Occipital lobe (tissue), 2 donors: ENCODE data around the gene ZP1. TPM values are rescaled to one million over a fixed set of nuclear protein-coding genes. Genes with fewer than 3 reads are reported as not detected.
"Not testable (repeated sequence)": the region's sequence is repeated elsewhere in the genome, so short reads cannot be mapped to it uniquely, and the experiment has no call there.

ENCODE experiments used
- DNase-seq: peaks from one replicate; lab custom pipeline; 2025; lab: John Stamatoyannopoulos, UW
- total RNA-seq: library from RNA; depleted of rRNA; stranded (reverse); fragments of >200 nt; gene quantifications from one replicate; pipeline ENCODE4 v1.2.3, GENCODE V29; 2014

Gene ZP1, protein sequence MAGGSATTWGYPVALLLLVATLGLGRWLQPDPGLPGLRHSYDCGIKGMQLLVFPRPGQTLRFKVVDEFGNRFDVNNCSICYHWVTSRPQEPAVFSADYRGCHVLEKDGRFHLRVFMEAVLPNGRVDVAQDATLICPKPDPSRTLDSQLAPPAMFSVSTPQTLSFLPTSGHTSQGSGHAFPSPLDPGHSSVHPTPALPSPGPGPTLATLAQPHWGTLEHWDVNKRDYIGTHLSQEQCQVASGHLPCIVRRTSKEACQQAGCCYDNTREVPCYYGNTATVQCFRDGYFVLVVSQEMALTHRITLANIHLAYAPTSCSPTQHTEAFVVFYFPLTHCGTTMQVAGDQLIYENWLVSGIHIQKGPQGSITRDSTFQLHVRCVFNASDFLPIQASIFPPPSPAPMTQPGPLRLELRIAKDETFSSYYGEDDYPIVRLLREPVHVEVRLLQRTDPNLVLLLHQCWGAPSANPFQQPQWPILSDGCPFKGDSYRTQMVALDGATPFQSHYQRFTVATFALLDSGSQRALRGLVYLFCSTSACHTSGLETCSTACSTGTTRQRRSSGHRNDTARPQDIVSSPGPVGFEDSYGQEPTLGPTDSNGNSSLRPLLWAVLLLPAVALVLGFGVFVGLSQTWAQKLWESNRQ
- total RNA-seq: not detected

DNA sequence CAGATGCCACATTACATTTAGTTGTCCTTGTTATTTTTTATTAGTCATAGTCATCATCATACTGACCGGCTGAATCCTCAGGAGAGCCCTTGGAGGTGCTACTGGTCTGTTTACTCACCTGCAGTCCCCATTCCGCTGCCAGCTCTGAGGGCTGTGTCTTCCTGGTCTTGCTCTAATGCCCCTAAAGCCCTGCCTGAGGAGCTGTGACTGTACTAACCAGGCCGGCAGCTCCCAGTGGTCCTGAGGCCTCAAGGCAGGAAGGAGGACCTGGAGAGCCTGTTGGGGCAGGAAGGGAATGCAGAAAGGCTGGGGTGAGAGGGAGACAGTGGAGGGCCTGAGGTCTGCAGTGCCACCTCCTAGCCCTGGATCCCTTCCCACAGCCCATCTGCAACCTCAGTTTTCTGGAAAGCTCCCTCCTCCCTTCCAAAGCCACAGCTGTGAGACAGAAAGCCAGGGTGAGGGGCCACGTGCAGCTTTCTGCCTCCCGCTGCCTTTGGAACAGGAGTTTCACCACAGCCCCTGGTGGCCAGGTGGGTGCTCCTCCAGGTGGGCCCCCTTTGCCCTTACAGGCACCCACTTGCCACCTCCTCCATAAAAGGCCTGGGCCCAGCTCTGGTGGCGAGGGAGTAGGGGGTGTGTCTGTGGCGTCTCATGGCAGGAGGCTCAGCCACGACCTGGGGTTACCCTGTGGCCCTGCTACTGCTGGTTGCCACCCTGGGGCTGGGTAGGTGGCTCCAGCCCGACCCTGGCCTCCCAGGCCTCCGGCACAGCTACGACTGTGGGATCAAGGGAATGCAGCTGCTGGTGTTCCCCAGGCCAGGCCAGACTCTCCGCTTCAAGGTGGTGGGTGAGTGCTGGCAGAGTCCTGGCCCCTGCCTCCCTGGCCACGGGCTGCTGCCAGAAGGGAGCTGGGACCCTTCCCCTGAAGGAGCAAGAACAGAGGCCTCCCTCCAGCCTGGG, at the start of gene ZP1:
Gene ZP1, plus strand, starts transcription at position 632 of the 960 bp plus-strand sequence. Its CDS starts 20 bp downstream, at position 652.
- DNase-seq: no peak

GRCh38 chr11:60818057-60818456, 49.3 kb upstream of the ZP1 start:
- DNase-seq: no peak

GRCh38 chr11:60821827-60822599, 45.3 kb upstream of the ZP1 start:
- no peak for DNase-seq

DNA sequence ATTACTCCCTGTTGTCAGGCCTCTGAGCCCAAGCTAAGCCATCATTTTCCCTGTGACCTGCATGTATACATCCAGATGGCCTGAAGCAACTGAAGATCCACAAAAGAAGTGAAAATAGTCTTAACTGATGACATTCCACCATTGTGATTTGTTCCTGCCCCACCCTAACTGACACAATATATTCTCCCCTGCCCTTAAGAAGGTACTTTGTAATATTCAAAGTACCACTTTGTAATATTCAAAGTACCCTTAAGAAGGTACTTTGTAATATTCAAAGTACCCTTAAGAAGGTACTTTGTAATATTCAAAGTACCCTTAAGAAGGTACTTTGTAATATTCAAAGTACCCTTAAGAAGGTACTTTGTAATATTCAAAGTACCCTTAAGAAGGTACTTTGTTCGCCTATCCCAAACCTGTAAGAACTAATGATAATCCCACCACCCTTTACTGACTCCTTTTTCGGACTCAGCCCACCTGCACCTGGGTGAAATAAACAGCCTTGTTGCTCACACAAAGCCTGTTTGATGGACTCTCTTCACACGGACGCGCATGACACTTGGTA, 43.5 kb upstream of the ZP1 start:
- DNase-seq: not testable (repeated sequence)

DNA sequence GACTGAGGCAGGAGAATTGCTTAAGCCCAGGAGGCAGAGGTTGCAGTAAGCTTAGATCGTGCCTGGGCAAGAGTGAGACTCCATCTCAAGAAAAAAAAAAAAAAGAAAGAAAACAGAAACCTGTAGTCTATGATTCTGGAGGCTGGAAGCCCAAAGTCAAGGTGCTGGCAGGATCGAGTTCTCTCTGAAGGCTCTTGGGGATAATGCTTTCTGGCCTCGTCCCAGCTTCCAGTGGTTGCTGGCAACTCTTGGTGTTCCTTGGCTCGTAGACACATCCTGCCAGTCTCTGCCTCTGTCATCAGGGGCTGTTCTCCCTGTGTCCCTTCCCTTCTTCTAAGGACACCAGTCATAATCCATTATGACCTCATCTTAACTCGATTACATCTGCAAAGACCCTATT, 42.2 kb upstream of the ZP1 start:
- no peak for DNase-seq

- no peak for DNase-seq
Observed at GRCh38 chr11:60825790-60826189, 41.6 kb upstream of the ZP1 start.

DNA sequence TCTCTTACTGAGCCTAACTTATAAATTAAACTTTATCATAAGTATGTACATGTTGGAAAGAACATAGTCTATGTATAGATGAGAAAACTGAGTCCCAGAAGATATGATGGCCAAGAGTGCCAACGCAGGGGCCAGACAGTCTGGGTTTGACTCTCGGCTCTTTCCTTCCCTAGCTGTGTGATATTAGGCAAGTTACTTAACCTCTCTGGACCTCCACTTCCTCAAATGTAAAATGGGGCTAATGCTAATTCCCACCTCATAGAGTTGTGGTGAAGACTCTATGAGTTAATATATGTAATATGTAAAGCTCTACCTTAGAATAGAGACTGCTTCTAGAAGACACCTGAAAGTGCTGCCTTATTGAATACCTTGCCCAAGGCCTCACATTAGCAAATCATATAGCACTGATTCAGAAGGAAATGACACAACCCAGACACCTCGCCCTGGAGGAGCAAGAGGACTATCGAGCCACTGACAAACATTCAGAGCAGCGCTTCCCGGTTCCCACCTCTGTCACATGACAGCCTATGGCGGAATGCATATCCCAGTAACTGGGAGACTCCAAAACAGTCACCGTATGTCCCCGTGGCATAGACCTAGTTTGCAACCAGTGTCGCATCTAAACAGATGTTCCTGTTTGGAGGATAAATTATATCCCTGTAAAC, 36.7 kb upstream of the ZP1 start:
- no peak for DNase-seq

DNA sequence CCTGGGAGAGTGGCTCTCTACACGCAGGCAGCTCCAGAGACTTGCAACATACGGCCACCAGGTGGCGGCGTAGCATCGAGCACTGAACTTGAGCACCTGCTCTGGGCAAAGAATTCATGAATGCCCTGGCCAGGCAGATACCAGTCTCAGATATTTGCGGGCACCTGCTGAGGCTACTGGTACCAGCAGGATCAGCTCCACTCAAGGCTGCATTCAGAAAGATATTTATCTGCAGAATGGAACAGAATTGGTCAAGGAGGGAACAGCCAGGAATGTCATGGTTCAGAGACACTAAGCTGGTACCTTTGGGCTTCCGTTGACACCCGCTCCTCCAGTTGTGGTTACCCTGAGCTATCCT, 36.2 kb upstream of the ZP1 start:
- peak; percentile 72 for DNase-seq

DNA sequence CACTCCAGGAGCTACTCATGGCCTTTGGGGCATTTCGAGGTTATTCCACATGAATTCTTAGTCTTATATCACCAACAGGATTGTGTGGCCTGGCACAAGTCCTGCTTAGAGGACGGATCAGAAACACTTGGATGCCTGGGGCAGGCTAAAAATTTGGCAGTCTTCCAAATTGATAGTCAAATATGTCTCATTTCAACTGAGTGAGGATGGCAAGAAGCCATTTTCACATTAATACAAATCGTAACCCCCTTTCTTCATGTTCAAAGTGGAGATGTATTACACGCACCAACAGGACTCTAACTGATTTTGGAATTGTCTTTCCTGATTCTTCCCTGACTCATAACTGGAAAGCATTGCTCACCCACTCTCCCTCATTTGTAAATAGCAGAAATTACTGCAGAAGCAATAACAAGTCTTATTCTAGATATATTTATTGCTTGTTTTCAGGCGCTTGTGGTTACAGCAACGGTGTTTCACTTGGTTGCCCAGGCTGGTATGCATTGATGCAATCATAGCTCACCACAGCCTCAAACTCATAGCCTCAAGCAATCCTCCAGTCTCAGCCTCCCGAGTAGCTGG, 35.8 kb upstream of the ZP1 start:
- DNase-seq: no peak

- DNase-seq: no peak
Observed at GRCh38 chr11:60834742-60835533, 32.4 kb upstream of the ZP1 start.

DNA sequence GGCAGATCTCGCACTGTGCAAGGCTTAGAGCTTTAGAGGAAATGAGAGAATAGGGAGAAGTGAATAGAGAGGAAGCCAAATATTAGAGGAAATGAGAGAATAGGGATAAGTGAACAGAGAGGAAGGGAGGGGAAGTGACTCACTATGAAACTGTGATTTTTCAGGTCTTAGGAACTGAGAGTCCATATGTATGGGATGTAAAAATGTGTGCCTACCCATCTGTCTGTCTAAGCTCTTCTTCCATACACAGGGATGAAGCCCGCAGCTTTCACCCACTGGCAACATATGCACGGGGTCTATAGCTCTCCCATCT, 31.9 kb upstream of the ZP1 start:
- no peak for DNase-seq

DNA sequence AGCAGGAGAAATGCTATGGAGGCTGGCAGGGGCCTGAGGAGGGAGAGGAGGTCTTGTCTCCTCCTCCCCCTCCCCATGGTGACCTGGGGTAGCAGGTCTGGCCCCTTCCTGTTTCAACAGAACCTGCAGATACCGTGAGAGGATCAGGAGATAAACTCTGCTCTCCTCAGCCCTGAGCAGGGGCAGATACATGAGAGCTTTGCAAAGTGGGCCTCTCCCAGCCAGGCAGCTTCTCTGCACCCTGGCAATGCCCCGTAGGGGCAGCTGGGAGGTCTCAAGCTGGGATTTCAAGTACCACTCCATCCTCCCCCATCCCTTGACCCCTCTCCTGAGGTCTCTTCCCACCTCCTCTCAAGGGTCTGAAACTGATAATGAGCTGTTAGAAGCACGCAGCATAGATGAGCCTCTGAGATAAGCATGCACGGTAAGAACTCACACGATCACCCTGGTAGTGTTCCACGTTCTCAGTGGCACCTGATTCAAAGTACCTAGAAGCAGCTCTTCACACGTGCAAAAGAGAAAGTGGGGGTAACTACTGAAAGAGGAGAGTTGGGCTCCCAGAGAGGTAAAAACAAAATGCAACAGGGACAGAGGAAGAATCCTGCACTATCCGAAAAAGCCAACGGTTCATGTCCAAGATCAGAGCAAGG, 30.4 kb upstream of the ZP1 start:
- DNase-seq: no peak

- no peak for DNase-seq
Observed at GRCh38 chr11:60838132-60838531, 29.2 kb upstream of the ZP1 start.

- DNase-seq: no peak
Observed at GRCh38 chr11:60840470-60841430, 26.6 kb upstream of the ZP1 start.

DNA sequence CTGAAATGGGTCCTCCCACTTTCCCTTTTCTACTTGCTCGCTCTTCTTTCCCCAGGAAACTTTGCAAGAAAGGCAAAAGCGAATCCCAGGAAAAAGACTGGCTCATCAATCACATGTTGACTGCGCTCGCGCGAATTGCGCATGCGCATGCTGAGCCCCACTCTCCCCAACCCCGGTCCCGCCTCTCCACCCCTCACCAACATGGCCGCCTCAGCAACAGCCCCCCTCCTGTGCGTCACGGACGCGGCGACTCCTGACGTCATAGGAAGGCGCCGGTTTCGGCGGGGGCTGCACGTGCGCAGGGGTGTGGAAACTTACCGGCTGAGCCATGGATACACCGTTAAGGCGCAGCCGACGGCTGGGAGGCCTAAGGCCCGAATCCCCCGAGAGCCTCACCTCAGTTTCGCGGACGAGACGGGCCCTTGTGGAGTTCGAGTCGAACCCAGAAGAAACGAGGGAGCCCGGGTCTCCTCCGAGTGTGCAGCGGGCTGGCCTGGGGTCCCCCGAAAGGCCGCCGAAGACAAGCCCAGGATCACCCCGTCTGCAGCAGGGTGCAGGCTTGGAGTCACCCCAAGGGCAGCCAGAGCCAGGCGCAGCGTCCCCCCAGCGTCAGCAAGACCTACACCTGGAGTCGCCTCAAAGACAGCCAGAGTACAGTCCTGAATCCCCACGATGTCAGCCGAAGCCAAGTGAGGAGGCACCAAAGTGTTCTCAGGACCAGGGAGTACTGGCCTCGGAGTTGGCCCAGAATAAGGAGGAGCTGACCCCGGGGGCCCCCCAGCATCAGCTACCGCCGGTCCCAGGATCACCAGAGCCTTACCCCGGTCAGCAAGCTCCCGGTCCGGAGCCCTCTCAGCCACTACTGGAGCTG, 25.3 kb upstream of the ZP1 start, which contains the start of gene CCDC86:
Gene CCDC86, plus strand, starts transcription at position 317 of the 871 bp plus-strand sequence. Its CDS starts 12 bp downstream, at position 329.
- peak; percentile 94 for DNase-seq
